CD14-positive monocyte (primary cell): Measurements from ENCODE around the gene OTOG. TPM values are rescaled to one million over a fixed set of nuclear protein-coding genes. Genes with fewer than 3 reads are reported as not detected.

Experiments
- DNase-seq, 3 donors: peaks; one replicate each; pipeline ENCODE4 v3.0.0-alpha.2; 2011 to 2022
- H2AFZ ChIP-seq: 2 replicates; pipeline ENCODE4 v1.6.0; 2012; ENCODE audit warnings: mild to moderate bottlenecking, low read depth, low read length, inconsistent platforms; ENCODE audit not compliant: insufficient read depth, poor library complexity, severe bottlenecking
- H3K27ac ChIP-seq, 2 donors: 1 replicate in 1 of 2; 2 replicates in 1 of 2; pipeline ENCODE4 v1.5.1; 2012 to 2013; ENCODE audit warnings: low read length in 2 of 2, control low read depth in 1 of 2, inconsistent platforms in 1 of 2, low read depth in 1 of 2, mild to moderate bottlenecking in 1 of 2
- H3K27me3 ChIP-seq, 2 donors: one replicate each; pipeline versions ENCODE4 v1.6.0 to v1.6.1; 2011 to 2013; ENCODE audit warnings: low read length in 2 of 2; ENCODE audit not compliant: control insufficient read depth in 2 of 2, insufficient read depth in 2 of 2
- H3K36me3 ChIP-seq, 2 donors: replicated peaks in 1 of 2; 1 replicate in 1 of 2; 2 replicates in 1 of 2; pipeline versions ENCODE4 v1.5.1 to v1.6.1; 2012 to 2013; ENCODE audit warnings: low read length in 2 of 2, control low read depth in 1 of 2, inconsistent platforms in 1 of 2, mild to moderate bottlenecking in 1 of 2; ENCODE audit not compliant: insufficient read depth in 2 of 2, control insufficient read depth in 1 of 2
- H3K4me1 ChIP-seq, 2 donors: 1 replicate in 1 of 2; 2 replicates in 1 of 2; pipeline versions ENCODE4 v1.5.1 to v1.6.1; 2012 to 2013; ENCODE audit warnings: low read length in 2 of 2, control low read depth in 1 of 2, inconsistent platforms in 1 of 2, mild to moderate bottlenecking in 1 of 2, moderate library complexity in 1 of 2; ENCODE audit not compliant: insufficient read depth in 2 of 2, control insufficient read depth in 1 of 2
- H3K4me2 ChIP-seq: replicated peaks from 2 replicates; pipeline ENCODE3; 2012; ENCODE audit warnings: low read length, moderate library complexity, mild to moderate bottlenecking; ENCODE audit not compliant: poor library complexity, severe bottlenecking; ENCODE audit errors: extremely low read depth
- H3K4me3 ChIP-seq, 3 experiments: fragments of 200-600 bp in 1 of 3; sonication (generic) in 1 of 3; replicated peaks in 1 of 3; 1 replicate in 2 of 3; 2 replicates in 1 of 3; pipeline ENCODE4 v1.5.1; 2011 to 2013; ENCODE audit warnings: low read length in 3 of 3, mild to moderate bottlenecking in 3 of 3, control low read depth in 2 of 3, low read depth in 2 of 3, inconsistent platforms in 1 of 3, moderate library complexity in 1 of 3
- H3K79me2 ChIP-seq: 2 replicates; pipeline ENCODE4 v1.6.0; 2012; ENCODE audit warnings: mild to moderate bottlenecking, control low read depth, inconsistent platforms, low read length, moderate library complexity; ENCODE audit not compliant: insufficient read depth
- H3K9ac ChIP-seq: 2 replicates; pipeline ENCODE4 v1.6.0; 2017; ENCODE audit warnings: low read length, mild to moderate bottlenecking; ENCODE audit not compliant: insufficient read depth, poor library complexity, severe bottlenecking
- H3K9me3 ChIP-seq, 2 donors: replicated peaks in 1 of 2; 1 replicate in 1 of 2; 2 replicates in 1 of 2; pipeline versions ENCODE4 v1.5.1 to v1.6.1; 2012 to 2013; ENCODE audit warnings: low read length in 2 of 2, control low read depth in 1 of 2; ENCODE audit not compliant: control insufficient read depth in 1 of 2, insufficient read depth in 1 of 2
- H4K20me1 ChIP-seq: 2 replicates; pipeline ENCODE4 v1.6.0; 2012; ENCODE audit warnings: mild to moderate bottlenecking, low read length, control low read depth, moderate library complexity; ENCODE audit not compliant: insufficient read depth
- H3K27ac Mint-ChIP-seq, 7 donors: one replicate each; pipeline ENCODE4 v1.8.0; 2020; ENCODE audit warnings: mild to moderate bottlenecking in 7 of 7, mixed read lengths in 7 of 7, moderate library complexity in 6 of 7, inconsistent platforms in 2 of 7
- H3K27me3 Mint-ChIP-seq, 3 donors: one replicate each; pipeline ENCODE4 v1.8.0; 2021 to 2022; ENCODE audit warnings: low read depth in 3 of 3, mild to moderate bottlenecking in 3 of 3, mixed read lengths in 3 of 3, moderate library complexity in 3 of 3, inconsistent platforms in 1 of 3
- H3K36me3 Mint-ChIP-seq, 2 donors: one replicate each; pipeline ENCODE4 v1.8.0; 2020; ENCODE audit warnings: mixed read lengths in 2 of 2, inconsistent platforms in 1 of 2, mild to moderate bottlenecking in 1 of 2
- H3K4me1 Mint-ChIP-seq: one replicate; pipeline ENCODE4 v1.8.0; 2020; ENCODE audit warnings: mild to moderate bottlenecking, mixed read lengths
- H3K4me3 Mint-ChIP-seq, 2 donors: one replicate each; pipeline ENCODE4 v1.8.0; 2020; ENCODE audit warnings: mild to moderate bottlenecking in 2 of 2, mixed read lengths in 2 of 2, moderate library complexity in 1 of 2
- H3K9me3 Mint-ChIP-seq, 7 donors: one replicate each; pipeline ENCODE4 v1.8.0; 2020 to 2022; ENCODE audit warnings: mixed read lengths in 7 of 7, mild to moderate bottlenecking in 6 of 7, moderate library complexity in 6 of 7, inconsistent platforms in 2 of 7
- CTCF ChIP-seq: fragments of 200-600 bp; IDR thresholded peaks from one replicate; pipeline ENCODE4 v1.8.0; 2022; ENCODE audit warnings: antibody characterized with exemption, mild to moderate bottlenecking
- WGBS: methylation state at CpG from one replicate; pipeline ENCODE4 v1.1.5; 2013; ENCODE audit warnings: missing lambda C conversion rate; ENCODE audit not compliant: insufficient coverage; 5-methylcytosine and 5-hydroxymethylcytosine counted together
- intact Hi-C, 2 donors: fragments of 100-400 bp; cut with micrococcal nuclease; formaldehyde crosslinking; loops; one replicate each; pipeline versions ENCODE4 v1.15.0 to v1.15.1; 2023
- polyA plus RNA-seq, 3 donors: library from polyadenylated mRNA; depleted of rRNA in 1 of 3; unstranded in 2 of 3; stranded (reverse) in 1 of 3; fragments of 300-500 nt in 2 of 3; fragments of >200 nt in 1 of 3; fragmentation: Illumina TruSeq in 2 of 3; gene quantifications; 1 replicate in 2 of 3; 2 replicates in 1 of 3; pipeline ENCODE4 v1.2.3, GENCODE V29; 2012 to 2021

OTOG gene
- polyA plus RNA-seq, 3 donors: not detected

GRCh38 chr11:17581732-17582053 lies 34.6 kb downstream of the OTOG start:
- WGBS: no CpG with 5 or more reads among the region's 4 CpGs
- intact Hi-C loops: no loop called here
- no peaks in the 10 kb centered on the region for H3K4me1 ChIP-seq
- no peaks in the 10 kb centered on the region for H3K36me3 Mint-ChIP-seq
- H3K27me3 ChIP-seq: no peaks in the 10 kb centered on the region
- no peak overlapping the region for H3K9ac ChIP-seq
- no peak overlapping the region for H3K4me3 Mint-ChIP-seq
- no peaks in the 10 kb centered on the region for H4K20me1 ChIP-seq
- no peak overlapping the region for H3K27ac ChIP-seq
- peaks cover 0 to 4% (median 0%) of the 10 kb centered on the region in 7 donors for H3K9me3 Mint-ChIP-seq
- no peak overlapping the region for H3K4me2 ChIP-seq
- H3K4me1 Mint-ChIP-seq: no peaks in the 10 kb centered on the region
- no peak overlapping the region for H2AFZ ChIP-seq
- no peaks in the 10 kb centered on the region for H3K79me2 ChIP-seq
- no peak overlapping the region for H3K4me3 ChIP-seq
- DNase-seq: no peak
- H3K36me3 ChIP-seq: no peaks in the 10 kb centered on the region
- H3K27ac Mint-ChIP-seq: peak overlapping the region in 1 of 7 donors; percentile 37
- peaks cover 2 to 6% (median 5%) of the 10 kb centered on the region in 3 donors for H3K27me3 Mint-ChIP-seq
- TF ChIP-seq CTCF: no peak
- H3K9me3 ChIP-seq: no peaks in the 10 kb centered on the region

GRCh38 chr11:17585911-17586695 lies 39.0 kb downstream of the OTOG start:
- H4K20me1 ChIP-seq: no peaks in the 10 kb centered on the region
- Mint-ChIP-seq H3K4me1 (no peaks in the 10 kb centered on the region), H3K4me3 (no peak overlapping the region), H3K36me3 (no peaks in the 10 kb centered on the region), H3K9me3 (peaks cover 0 to 4% (median 0%) of the 10 kb centered on the region in 7 donors), H3K27ac (no peak overlapping the region), H3K27me3 (peaks cover 2 to 6% (median 3%) of the 10 kb centered on the region in 3 donors)
- H2AFZ ChIP-seq: no peak overlapping the region
- DNase-seq: no peak
- no peaks in the 10 kb centered on the region for H3K4me1 ChIP-seq
- H3K27me3 ChIP-seq: no peaks in the 10 kb centered on the region
- no peak overlapping the region for H3K4me3 ChIP-seq
- no peak overlapping the region for H3K4me2 ChIP-seq
- intact Hi-C loops: no loop called here
- H3K9ac ChIP-seq: no peak overlapping the region
- H3K9me3 ChIP-seq: no peaks in the 10 kb centered on the region
- no peaks in the 10 kb centered on the region for H3K36me3 ChIP-seq
- WGBS: 90% methylated on average over 5 of the region's 6 CpGs
- TF ChIP-seq CTCF: no peak
- H3K27ac ChIP-seq: no peak overlapping the region
- H3K79me2 ChIP-seq: no peaks in the 10 kb centered on the region
